ENCODE results near the gene HMGB3. TPM values are rescaled to one million over a fixed set of nuclear protein-coding genes. Genes with fewer than 3 reads are reported as not detected.

Gene HMGB3
- total RNA-seq, 1 donor from 2014 or later = 24.4 TPM

Other genes starting within 250 kb of the HMGB3 start
- gene CD99L2, start 84.7 kb upstream of the HMGB3 start, total RNA-seq = 28.3 and 36.9 TPM in 2 replicates
- gene GPR50, start 193.2 kb downstream of the HMGB3 start, total RNA-seq = not detected in 2 replicates

All from lung microvascular endothelial cell (primary cell).